Occipital lobe (tissue), 2 donors: ENCODE data around the gene SORBS2. TPM values are rescaled to one million over a fixed set of nuclear protein-coding genes. Genes with fewer than 3 reads are reported as not detected.

Experiments
- DNase-seq: peaks from one replicate; lab custom pipeline; 2025; lab: John Stamatoyannopoulos, UW
- total RNA-seq: library from RNA; depleted of rRNA; stranded (reverse); fragments of >200 nt; gene quantifications from one replicate; pipeline ENCODE4 v1.2.3, GENCODE V29; 2014

SORBS2 gene
- total RNA-seq, 1 donor from 2014 or later = 66.8 TPM

DNA sequence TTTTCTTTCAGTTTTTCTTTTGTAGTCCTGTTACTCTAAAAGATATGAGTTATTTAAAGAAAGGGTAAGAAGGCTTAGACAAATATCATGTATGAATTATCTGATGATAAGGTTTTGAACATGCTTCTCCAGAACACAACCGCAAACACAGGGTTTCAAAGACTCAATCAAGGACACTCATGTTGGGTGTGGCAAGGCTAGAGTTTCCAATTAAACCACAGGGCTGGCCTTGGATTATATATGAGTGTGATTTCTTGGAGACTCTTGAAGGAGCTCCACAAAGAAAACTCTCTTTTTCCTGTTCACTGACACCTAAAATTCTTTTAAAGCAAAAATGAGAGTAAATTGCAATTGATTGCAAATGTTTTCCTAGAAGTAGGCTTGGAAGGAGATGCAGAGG, 166.6 kb downstream of the SORBS2 start:
- DNase-seq = no peak

DNA sequence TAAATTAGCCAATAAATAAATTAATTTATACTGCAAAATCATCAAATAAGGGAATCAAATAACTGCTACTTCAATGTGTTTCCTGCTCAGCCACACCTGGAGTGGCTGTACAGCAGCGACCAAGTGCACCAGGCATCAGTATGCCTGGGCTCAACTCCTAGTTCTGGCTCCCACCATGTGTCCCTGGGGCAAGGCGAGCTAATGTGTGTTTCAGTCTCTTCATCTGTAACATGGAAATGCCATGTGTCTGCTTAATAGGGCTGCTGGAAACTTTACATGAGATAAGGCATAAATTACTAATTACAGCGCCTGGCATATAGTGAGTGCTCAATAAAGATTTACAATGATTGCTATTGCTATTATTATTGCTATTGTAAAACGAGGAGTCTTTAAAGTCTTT, 167.6 kb downstream of the SORBS2 start:
- no peak for DNase-seq

DNA sequence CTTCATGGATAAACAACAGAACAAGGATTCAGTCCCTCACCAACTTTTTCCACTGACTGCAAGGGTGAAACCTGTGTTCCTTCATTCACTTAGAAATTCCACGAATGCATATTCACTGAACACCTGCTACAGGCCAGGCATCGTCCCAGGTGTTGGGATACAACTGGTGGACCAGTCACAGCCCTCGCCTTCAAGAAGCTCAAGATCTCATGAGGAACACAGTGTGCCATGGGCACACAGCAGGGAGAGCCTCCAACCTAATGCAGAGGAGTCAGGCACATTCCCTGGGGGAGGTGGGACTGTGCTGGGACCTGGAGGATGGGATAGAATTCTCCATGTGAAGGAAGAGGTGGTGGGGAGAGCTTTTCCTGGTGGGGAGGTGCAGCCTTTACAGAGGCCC, 169.1 kb downstream of the SORBS2 start:
- no peak for DNase-seq

- DNase-seq = no peak
These were observed 171.0 kb downstream of the SORBS2 start for GRCh38 chr4:185640811-185641675.

DNA sequence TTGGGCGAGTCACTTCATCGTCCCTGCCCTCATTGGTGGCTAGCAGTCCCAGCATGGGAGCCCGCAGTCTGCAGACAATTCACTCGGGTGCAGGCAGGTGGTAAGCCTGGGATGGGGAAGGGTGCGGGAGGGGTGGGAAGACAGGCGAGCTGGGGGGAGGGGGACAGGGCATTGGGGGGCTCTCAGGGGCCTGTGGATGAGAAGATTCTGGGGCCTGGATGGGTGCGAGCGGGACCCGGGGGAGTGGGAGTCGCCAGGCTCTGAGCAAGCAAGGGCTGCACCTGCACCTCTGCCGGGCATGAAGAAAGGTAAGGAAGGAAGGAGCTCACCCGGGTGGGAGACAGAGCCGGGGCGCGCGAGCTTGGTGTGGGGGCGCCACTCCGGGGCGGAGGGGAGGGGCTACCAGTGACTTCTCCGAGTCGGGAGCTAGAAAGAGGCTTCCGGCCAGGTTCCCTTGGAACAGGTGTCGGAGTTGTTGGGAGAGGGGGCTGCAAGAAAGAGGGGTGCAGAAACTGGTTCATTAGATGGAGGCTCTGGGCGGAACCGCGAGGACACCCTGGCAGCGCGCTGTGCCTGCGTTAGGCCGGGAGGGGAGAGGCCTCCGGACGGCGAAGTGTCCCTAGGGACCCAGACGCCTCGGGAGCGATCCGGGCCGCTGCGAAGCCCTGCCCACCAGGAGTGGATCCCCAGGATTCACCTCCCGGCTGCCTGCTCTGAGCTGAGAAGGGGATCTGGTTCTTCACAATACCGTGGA, 173.3 kb downstream of the SORBS2 start:
- no peak for DNase-seq

DNA sequence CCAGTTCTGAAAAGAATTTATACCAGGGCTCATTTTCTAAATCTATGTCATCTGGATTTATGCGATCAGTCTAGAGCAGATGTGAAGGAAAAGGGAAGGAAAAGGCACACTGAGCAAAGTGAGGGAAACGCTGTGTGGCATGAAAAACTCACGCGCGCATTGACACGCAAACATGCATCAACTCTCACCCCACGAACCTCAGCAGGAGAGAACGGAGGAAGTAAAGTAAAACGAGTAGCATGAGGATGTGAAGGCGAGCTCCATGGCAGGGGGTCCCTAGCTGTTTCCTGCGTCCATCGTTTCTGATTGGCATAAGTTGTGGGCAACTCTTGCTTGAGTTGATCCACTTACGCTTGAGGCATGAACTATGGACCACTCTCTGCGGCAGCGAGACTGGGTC, 173.9 kb downstream of the SORBS2 start:
- DNase-seq = no peak

- no peak for DNase-seq
These were observed 174.7 kb downstream of the SORBS2 start for GRCh38 chr4:185637163-185637875.

DNA sequence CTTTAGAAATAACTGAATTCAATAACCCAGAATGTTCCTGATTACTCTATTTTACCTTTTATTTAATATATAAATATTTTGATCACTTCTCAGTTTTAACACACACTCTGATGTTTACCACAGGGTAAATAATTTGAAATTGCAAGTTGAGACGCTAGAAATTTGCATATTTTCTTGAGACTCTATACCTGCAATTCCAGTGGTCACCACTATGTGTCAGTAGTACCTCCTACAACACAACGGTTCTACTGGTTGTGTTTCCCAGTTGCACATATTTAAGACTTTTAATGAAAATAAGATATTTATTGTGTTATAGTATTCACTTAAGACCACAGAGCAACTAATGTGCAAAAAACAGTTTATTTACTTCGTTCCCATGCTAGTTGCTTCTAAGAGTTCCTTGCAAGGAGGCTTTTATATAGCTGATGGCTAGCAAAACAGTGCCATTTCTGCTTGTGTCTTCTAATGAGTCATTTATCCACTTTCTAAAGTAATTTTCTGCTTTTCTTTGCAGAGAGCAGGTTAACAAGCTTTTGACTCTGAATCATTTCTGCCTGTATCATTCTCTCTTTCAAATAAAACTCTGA, 177.8 kb downstream of the SORBS2 start:
- DNase-seq = no peak

DNA sequence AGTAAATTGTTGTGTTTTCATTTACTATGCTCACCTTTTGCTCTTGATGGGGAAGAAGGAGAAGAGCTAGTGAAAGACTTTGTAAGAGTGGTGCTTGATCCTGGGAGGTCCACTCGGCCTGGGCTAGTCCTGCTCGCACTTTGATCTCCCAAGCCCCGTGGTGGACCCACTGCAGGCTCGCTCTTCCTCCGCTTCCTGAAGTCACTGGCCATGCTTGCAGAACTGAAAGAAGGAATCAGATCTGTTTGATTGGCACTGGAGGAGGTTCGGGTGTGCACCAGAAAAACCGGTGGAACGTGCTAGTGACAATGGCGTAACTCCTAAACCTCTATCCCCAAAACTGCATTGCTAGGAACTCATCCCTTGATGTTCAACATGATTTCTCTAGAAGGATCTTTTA, 185.2 kb downstream of the SORBS2 start:
- no peak for DNase-seq

GRCh38 chr4:185625503-185625902, 186.5 kb downstream of the SORBS2 start:
- DNase-seq = no peak

DNA sequence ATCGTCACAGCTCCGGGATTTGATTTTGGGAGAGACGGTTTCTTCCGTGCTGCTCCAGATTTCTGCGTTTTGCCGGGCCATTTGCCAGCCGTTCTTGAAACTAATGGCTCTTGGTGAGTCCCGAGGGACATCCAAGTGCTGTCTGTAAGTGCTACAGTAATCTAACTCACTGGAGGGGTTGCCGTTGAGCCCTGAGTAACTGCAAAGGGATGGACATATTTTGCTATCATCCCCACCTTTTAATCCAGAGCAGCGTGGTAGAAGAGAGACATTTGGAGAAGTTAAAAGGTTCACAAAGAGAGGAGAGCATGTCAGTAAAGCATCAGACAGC, 187.8 kb downstream of the SORBS2 start:
- no peak for DNase-seq

- DNase-seq = no peak
These were observed 188.3 kb downstream of the SORBS2 start for GRCh38 chr4:185623444-185624258.

DNA sequence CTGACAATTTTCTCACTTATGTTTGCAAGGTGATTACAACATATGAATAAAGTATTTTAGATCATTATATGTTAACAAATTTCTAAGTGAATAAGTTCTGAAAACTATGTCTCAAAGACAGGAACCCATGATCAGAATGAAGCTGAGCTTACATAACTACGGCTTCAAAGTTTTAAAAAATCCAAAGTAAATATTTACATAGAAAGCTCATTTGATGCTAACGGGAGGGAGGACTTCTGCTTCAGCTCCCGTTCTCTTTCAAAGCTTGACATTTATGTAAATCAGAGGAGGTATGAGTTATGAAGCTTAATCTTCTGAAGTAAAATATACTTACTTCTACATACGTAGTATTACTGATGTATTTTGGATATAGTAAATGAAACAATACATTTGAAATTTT, 203.8 kb downstream of the SORBS2 start:
- DNase-seq = no peak

DNA sequence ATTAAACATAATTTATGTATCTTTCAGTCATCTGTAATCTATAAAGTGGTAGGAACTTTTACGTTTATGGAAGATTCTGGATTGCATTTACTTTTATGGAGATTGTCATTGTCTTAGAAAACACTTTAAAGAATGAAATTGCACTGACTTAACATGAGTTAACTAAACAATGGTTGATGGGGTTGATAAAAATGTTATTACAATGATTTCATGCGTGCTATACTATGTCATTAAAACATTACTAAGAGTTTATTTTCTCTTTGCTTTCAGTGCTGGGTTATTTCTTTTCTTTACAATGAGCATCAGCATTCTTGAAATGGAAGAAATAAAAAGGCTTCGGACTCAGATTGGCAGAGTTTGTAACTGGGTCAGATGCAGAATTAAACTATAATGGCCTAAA, 209.6 kb downstream of the SORBS2 start:
- no peak for DNase-seq

DNA sequence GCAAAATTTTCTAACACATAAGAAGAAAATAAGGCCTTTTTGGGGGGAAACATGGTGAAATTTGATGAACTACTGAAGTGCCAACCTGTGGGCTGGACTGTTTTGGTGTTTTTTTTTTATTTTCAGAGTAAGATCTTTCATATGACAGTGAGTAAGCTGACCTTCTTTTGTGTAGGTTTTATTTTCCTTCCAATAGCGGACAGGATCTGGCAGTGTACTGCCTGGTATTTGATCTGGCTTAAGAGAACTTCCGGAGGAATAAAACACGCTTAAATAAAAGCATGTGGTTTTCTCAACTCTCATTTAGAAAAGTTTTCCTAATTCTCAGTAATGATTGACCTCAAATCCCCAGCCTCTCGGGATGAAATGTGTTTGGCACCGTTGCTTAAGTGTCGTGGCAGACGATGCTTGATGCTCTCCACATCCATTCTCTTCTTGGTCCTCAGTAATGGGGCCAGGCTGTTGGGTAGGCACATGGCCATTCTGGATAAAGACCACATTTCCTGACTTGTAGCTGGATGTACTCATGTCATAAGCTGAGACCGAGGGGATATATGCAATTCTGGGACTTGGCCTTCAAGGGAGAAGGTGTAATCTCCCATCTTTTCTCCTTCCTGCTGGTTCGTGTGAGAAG, 211.1 kb downstream of the SORBS2 start:
- no peak for DNase-seq

DNA sequence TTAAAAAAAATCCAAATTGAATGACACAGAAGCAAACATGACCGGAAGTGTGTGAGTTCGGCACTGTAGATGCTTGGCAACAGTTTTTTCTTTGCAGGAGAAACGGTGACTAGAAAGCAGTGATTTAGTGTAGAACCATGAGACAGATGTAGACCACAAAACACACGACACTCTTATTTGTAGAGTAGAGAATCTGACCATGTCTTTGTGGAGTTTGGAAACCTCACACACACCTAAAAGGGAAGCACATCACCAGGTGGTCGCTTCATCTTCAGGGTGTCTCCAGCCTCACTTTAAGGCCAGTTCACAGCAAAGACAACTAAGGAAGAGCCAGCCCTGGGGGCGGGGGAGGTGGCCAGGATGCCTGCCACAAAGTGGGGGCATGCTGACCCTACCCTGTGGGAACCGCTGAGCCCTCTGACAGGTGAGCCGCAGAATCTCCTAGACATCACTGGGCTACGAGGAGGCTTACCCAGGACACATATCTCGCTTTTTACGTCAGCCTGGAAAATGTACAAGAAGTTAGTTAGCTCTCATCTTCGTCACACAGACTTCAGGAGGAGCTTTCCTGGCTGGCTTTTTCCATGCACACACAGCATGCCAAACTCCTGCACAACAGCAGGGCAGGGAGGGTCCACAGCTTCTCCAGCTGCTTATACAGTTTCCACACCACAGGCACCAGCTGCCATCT, 212.3 kb downstream of the SORBS2 start:
- no peak for DNase-seq

DNA sequence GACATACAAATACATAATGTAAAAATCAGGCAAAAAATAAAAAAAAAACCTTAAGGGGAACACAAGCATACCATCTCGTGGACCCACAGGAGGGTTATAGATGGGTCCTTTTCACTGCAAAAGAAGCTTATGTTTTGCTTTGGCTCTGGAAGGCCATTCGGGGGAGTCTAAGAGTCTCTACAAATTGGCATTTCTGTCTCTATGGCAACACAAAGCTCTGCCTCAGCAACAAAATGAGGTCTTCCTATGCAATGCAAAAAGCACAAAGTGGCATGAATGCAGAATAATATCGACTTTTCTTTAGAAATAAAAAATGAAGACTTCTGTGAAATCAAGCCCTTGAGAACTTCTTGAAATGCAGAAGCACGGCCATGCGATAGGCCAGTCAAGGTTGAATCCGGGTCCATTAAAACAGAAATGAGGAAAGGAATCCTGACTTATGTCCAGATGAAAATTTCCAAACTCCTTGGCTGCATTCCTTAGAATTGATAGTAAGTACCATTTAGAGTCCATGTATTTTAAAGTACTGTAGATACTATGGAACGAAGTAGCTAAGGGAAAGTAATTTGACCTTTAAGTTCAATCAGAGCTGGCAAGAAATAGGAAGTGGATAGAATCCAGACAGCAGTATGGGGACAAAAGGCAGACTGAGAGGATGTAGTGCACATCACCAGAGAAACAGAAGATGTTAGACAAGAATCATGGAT, 213.0 kb downstream of the SORBS2 start:
- no peak for DNase-seq

DNA sequence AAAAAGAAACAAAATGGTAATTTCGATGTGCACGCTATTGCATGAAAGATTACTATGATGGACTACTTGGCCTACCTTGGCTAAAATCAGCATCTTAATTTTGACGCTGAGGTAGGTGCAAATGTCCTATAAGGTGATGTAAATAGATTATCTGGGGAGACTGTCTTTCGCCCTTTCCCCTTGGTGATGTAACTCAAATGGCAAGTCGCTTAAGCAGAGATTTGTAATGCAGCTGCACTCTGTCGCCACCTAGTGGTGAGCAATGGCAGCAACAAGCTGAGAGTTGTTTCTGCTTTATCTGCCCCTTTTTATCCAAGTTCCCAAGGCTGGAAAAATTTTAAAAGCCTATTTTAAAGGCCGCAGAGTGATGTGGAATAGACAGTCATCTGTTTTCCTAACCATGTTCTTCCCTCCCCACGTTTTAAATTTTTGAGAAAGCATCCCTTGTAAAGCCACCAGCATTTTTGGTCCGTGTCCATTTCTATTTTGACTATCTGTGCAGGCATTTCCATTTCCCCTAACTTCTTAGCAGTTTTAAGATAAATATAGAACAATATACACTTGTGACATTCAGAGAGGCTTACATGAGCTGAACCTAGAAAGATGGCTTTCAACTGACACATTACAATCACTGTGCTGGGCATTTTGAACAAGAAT, 214.3 kb downstream of the SORBS2 start:
- peak; percentile 49 for DNase-seq
